Neuron (in vitro differentiated cells): ENCODE results near the gene ATP2C2.
"Not testable (repeated sequence)": the region's sequence is repeated elsewhere in the genome, so short reads cannot be mapped to it uniquely, and the experiment has no call there.

Source experiments
- H2AFZ ChIP-seq: one replicate; pipeline ENCODE4 v1.6.1; 2013; ENCODE audit warnings: low read depth, mild to moderate bottlenecking, inconsistent platforms, low read length, moderate library complexity
- H3K27me3 ChIP-seq: one replicate; pipeline ENCODE4 v1.6.1; 2013; ENCODE audit warnings: low read length; ENCODE audit not compliant: insufficient read depth
- H3K36me3 ChIP-seq: one replicate; pipeline ENCODE4 v1.6.1; 2013; ENCODE audit warnings: low read length; ENCODE audit not compliant: insufficient read depth
- H3K4me1 ChIP-seq: one replicate; pipeline ENCODE4 v1.6.1; 2013; ENCODE audit warnings: low read length; ENCODE audit not compliant: insufficient read depth
- H3K4me3 ChIP-seq: 2 replicates; pipeline ENCODE4 v1.5.1; 2013; ENCODE audit warnings: mild to moderate bottlenecking, low read length, moderate library complexity
- H3K9me3 ChIP-seq: one replicate; pipeline ENCODE4 v1.6.1; 2013; ENCODE audit warnings: low read length

ATP2C2 gene

DNA sequence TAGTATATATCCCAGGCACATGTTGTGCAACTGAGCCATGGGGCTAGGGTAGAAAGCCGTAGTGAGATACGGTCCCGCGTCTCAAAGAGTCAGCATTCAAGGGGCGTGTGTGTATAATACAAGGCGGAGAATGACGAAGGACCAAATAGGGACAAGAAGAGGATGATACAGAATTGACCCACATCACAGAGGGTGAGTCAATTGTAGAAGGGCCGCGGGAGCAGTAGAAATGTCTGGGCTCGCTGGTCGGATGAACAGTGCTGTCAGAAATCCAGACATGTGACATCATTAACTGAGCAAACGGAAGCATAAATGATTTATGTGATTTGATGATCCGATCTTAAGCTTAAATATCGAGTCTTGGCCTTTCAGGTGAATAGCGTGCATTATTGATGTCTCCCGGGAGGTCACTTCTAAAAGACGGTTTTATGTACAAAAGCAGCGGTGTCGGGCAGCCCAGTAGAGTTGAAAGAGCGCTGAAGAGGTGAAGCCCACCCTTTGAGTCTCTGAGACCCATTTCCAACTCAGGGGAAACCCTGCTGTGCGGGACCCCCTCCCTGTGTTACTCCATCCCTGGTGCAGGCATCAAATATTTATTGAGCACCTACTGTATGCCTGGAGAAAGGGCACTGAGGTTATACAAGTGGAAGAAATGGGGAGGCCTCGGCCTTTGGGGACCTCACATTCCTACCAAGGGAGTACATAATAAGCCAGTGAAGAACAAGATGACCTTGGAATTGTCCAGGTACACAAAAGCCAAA, 45.1 kb downstream of the ATP2C2 start:
- H3K4me3 ChIP-seq: no peak overlapping the region
- no peaks in the 10 kb centered on the region for H3K9me3 ChIP-seq
- no peaks in the 10 kb centered on the region for H3K27me3 ChIP-seq
- H3K36me3 ChIP-seq: no peaks in the 10 kb centered on the region
- peaks cover 18% of the 10 kb centered on the region for H3K4me1 ChIP-seq
- no peak overlapping the region for H2AFZ ChIP-seq

DNA sequence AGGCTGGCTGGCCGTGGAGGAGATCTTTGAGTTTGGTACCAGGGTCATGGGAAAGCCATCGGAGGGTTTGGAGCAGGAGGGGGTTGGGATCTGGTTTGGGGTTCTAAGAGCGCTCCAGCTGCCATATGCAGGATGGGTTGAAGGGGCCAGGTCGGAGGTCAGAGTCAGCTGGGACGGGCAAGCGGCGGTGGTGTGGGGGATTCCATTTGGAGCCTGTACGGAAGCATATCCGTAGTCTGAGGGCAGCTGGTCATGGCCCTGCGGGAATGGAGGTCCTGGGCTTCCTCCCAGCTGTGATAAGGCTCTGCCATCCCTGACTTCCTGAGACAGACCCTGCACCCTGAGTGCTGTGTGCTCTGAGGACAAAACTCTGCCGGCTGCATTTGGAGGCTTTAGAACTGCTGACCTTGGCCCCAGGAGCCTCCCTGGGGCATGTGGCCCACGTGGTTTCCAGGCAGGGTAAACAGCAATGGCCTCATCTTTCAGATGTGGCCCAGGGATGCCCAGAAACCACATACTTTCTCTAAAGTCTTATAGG, 46.5 kb downstream of the ATP2C2 start:
- H3K27me3 ChIP-seq: no peaks in the 10 kb centered on the region
- no peak overlapping the region for H3K4me3 ChIP-seq
- no peaks in the 10 kb centered on the region for H3K9me3 ChIP-seq
- no peak overlapping the region for H2AFZ ChIP-seq
- H3K4me1 ChIP-seq: peaks cover 11% of the 10 kb centered on the region
- H3K36me3 ChIP-seq: no peaks in the 10 kb centered on the region

DNA sequence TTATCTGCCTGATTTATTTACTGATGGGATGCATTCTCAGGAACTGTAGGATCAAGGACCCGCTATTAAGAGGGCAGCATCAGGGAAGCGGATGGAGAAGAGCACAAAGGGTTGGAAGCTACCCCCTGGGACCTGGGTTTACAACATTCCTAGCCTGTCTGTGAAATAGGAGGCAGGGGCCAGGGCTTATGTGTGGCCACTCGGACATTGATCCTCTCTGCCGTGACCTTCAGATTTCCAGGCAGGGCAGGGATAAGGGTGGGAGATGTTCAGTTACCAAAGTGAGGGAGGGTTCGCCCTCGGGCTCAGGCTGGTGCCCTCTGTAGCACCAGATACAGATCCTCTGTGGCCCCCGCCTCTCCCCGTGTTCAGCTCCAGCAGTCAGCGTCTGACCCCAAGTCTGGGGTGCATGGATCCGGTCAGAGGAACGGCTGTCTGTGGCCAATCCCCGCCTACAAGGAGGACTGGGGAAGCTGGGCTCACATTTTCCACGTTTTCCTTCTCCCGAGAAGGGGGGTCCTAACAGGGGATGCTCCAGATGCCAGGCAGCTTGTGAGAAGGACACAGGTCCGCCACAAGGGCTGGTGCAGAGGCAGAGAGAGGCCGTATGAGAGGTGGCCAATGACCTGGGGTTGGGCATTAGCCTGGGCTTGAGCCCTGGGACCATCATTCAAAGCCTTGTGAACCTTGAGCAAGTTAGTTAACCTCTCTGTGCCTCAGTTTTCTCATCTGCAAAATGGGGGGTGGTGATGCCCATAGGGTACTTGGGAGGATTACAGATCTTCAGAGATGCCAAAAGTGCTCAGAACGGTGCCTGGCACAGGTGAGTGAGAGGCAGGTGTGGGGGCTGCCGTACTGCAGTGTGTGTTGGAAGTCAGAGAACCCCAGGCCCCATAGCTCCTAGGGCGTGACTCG, 48.3 kb downstream of the ATP2C2 start:
- Histone ChIP-seq H3K4me1 (peaks cover 11% of the 10 kb centered on the region), H3K27me3 (no peaks in the 10 kb centered on the region), H3K9me3 (no peaks in the 10 kb centered on the region), H3K4me3 (no peak overlapping the region), H2AFZ (no peak overlapping the region), H3K36me3 (no peaks in the 10 kb centered on the region)

DNA sequence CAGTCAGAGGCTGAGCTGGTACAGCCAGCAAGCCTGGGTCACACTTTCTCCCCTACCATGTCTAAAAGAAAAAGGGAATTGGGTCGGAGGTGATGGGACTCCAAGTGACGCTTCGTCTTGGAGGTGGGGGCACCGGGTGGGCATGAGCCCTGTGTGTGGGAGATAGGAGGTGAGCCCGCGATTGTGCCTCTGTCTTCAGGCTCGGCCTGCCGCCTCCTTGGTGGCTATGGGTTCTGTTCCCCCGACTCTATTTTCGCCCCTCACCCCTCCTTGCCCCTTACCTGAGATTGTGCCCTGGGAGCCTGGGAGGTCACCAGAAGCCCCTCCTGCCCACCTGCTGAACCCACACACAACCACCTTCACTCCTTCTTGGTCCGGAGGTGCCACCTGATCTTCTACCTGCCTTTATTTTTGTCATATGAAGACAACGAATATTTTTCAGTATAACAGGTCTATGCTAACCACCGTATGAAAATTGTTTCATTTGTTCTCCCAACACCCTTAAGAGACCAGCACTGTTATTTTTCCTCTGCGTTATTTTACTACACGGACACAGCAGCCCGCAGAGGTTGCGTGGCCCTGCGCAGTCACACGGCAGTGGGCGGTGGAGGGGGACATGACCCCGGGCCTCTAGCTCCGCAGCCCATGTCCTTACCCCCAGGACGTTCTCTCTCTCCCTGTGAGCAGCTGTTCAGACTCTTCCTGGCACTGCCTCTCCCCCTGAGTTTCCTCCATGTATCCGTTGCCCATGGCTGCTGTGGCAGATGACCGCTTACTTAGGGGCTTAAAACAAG, 49.9 kb downstream of the ATP2C2 start:
- no peaks in the 10 kb centered on the region for H3K36me3 ChIP-seq
- H2AFZ ChIP-seq: no peak overlapping the region
- peaks cover 11% of the 10 kb centered on the region for H3K4me1 ChIP-seq
- H3K9me3 ChIP-seq: no peaks in the 10 kb centered on the region
- no peak overlapping the region for H3K4me3 ChIP-seq
- no peaks in the 10 kb centered on the region for H3K27me3 ChIP-seq

DNA sequence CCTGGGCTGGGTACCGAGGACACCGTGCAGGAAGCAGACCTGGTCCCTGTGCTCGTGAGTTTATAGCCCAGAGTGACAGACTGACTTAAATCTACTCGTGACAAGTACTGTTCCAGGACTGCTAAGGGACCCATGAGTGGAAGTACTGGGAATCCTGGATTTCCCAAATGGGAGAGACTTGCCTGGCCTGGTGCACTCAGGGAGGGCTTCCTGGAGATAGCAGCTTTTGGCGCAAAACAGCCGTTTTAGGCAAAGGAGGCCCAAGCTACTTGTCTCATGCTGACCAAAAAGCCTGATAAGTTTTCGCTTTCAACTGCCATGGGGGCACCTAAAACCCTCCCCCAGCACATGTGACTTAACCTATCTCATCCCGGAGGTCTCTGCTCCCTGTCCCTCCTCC, 51.4 kb downstream of the ATP2C2 start:
- H3K4me1 ChIP-seq: peaks cover 7% of the 10 kb centered on the region
- no peaks in the 10 kb centered on the region for H3K36me3 ChIP-seq
- H3K9me3 ChIP-seq: no peaks in the 10 kb centered on the region
- H2AFZ ChIP-seq: no peak overlapping the region
- H3K4me3 ChIP-seq: no peak overlapping the region
- no peaks in the 10 kb centered on the region for H3K27me3 ChIP-seq

DNA sequence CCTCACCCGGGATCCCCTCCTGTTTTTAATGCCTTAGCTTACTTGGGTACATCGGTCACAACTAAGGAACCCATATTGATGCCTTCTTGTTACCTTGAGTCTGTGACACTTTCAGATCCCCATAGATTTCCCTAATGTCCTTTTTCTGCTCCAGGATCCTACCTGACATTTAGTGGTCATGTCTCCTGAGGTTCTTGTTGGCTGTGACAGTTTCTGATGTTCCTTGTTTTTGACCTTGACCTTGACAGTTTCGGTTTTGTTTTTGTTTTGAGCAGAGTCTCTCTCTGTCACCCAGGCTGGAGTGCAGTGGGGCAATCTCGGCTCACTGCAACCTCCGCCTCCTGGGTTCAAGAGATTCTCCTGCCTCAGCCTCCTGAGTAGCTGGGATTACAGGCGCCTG, 52.2 kb downstream of the ATP2C2 start:
- H3K27me3 ChIP-seq, H3K4me1 ChIP-seq, H3K9me3 ChIP-seq, H2AFZ ChIP-seq, H3K36me3 ChIP-seq, H3K4me3 ChIP-seq: not testable (repeated sequence)

DNA sequence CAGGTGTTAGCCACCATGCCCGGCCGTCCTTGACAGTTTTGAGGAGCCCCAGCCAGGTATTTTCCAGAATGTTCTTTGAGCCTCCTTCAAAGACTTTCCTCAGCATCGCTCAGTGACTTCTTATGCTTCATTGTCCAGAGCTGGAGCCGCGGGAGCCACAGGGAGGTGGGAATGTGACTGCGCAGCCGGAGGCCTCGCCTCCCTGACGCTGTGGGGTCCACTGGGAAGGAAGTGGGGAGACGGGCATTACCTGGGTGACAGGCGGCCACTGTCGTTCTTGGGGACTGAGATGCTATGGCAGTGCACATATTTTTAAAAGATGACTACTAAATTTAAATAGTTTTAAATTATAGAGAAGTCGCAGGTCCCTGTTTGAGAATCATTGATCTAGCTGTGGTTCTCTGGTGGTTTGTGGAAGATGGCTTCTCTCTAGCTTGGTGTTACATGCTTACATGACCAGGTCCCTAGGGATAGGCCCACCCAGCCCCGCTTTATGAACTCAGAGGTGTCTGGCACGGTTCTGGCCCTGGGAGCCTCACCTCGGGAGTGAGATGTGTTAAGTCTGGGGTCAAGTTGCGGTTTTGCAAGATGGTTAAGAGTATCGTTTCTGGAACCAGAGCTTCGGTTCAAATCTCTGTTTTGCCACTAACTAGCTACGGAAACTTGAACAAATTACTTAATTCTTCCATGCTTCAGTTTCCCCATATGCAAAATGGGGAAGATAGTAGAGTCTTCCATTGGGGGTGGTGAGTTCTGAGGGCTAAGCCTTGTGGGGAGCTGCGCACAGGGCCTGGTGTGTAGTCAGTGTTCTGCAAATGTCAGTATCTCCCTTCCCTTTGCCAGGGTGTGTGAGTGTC, 53.0 kb downstream of the ATP2C2 start:
- no peaks in the 10 kb centered on the region for H3K4me1 ChIP-seq
- no peak overlapping the region for H3K4me3 ChIP-seq
- no peaks in the 10 kb centered on the region for H3K9me3 ChIP-seq
- H3K36me3 ChIP-seq: no peaks in the 10 kb centered on the region
- no peaks in the 10 kb centered on the region for H3K27me3 ChIP-seq
- no peak overlapping the region for H2AFZ ChIP-seq

DNA sequence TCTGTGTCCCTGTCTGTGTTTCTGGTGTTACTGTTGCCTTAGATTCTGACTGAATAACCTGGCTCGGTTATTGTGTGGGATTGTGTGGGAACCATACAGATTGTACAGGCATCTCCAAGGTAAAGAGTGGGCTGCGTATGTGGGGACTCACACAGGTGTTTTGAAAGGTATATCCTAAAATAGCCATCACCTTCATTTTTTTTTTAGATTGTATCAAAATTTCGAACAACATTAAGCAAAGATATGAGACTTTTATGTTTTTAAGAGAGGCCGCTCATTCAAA, 53.5 kb downstream of the ATP2C2 start:
- H3K27me3 ChIP-seq: no peaks in the 10 kb centered on the region
- no peak overlapping the region for H3K4me3 ChIP-seq
- H2AFZ ChIP-seq: no peak overlapping the region
- H3K4me1 ChIP-seq: no peaks in the 10 kb centered on the region
- no peaks in the 10 kb centered on the region for H3K9me3 ChIP-seq
- H3K36me3 ChIP-seq: no peaks in the 10 kb centered on the region

DNA sequence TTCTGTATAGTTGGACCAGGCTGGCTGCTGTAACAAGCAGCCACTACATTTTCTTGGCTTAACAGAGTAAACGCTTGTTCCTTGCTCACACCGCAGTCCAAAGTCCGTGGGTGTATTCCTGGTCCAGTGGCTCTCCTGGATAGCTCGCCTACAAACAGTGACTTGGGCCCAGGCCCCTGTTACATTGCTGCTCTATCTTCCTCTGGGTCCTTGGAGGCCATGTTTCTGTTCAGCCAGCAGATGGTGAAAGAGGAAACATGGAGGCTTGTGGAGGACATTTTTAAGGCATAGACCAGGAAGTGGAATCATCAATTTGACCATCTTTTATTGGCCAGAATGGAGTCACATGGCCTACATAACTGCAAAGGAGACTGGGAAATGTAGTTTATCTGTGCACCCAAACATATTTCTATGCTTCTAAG, 55.1 kb downstream of the ATP2C2 start:
- Histone ChIP-seq H3K4me1 (no peaks in the 10 kb centered on the region), H2AFZ (peak overlapping the region; percentile 13), H3K4me3 (no peak overlapping the region), H3K36me3 (no peaks in the 10 kb centered on the region), H3K27me3 (no peaks in the 10 kb centered on the region), H3K9me3 (no peaks in the 10 kb centered on the region)

DNA sequence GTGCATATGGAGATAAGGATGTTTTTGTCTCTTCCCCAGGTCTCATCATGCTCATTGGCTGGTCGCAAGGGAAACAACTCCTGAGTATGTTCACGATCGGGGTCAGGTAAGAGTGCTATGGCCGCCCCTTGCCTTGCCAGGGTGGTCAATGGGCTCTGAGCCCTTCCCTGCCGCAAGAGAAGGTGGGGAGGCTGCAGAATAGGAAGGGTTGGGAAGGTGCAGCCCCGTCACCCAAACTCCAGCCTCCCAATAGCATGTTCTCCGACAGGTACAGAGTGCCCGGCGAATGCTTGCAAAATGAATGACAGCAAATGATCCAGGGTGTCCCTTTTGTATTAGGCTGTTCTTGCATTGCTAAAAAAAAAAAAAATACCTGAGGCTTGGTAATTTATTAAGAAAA, 57.4 kb downstream of the ATP2C2 start:
- H2AFZ ChIP-seq: no peak overlapping the region
- H3K4me1 ChIP-seq: no peaks in the 10 kb centered on the region
- H3K9me3 ChIP-seq: no peaks in the 10 kb centered on the region
- no peaks in the 10 kb centered on the region for H3K27me3 ChIP-seq
- H3K36me3 ChIP-seq: no peaks in the 10 kb centered on the region
- no peak overlapping the region for H3K4me3 ChIP-seq

DNA sequence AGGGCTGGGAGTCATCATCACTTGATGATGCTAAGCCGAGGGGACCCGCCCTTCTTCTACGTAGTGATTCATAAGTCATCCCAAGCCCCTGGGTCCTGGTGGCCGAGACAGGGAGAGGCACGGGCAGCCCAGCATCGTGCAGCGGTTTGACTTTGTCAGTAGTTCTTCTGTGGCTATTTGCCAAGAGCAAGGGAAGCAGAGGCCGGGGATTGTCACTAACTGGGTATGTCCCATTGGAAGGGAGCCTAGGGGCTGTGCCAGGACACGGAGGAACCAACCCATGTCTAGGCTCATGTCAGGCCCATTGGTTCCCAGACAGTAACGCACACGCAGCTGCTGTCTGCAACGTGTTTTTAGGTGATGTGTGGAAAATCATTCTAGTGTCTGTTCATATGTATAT, 58.5 kb downstream of the ATP2C2 start:
- Histone ChIP-seq H3K36me3 (no peaks in the 10 kb centered on the region), H3K9me3 (no peaks in the 10 kb centered on the region), H3K27me3 (no peaks in the 10 kb centered on the region), H3K4me3 (no peak overlapping the region), H3K4me1 (no peaks in the 10 kb centered on the region), H2AFZ (no peak overlapping the region)

DNA sequence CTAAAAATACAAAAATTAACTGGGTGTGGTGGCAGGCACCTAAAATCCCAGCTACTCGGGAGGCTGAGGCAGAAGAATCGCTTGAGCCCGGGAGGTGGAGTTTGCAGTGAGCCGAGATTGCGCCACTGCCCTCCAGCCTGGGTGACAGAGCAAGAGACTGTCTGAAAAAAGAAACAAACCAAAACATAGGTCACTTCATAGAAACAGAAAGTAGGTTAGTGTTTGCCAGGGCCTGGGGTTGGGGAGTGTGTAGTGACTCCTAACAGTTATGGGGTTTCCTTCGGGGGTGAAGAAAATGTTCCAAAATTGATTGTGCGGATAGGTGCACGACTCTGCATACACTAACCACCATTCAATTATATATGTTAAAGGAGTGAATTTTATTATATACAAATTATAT, 59.2 kb downstream of the ATP2C2 start:
- no peak overlapping the region for H3K4me3 ChIP-seq
- no peak overlapping the region for H2AFZ ChIP-seq
- no peaks in the 10 kb centered on the region for H3K9me3 ChIP-seq
- H3K36me3 ChIP-seq: no peaks in the 10 kb centered on the region
- no peaks in the 10 kb centered on the region for H3K27me3 ChIP-seq
- no peaks in the 10 kb centered on the region for H3K4me1 ChIP-seq
